Adrenal gland (tissue), 5 donors: ENCODE data around the gene TTC8.

Source experiments
- CTCF ChIP-seq, 6 experiments: fragments of 450-650 bp in 4 of 6; fragments of 200-600 bp in 2 of 6; sonication (generic) in 1 of 6; IDR thresholded peaks; 1 replicate in 5 of 6; 2 replicates in 1 of 6; pipeline versions ENCODE4 v1.5.1 to v1.8.0; 2016 to 2021; ENCODE audit warnings: antibody characterized with exemption in 6 of 6, mild to moderate bottlenecking in 2 of 6, moderate library complexity in 1 of 6
- POLR2A ChIP-seq, 2 donors: fragments of 450-650 bp; IDR thresholded peaks; one replicate each; pipeline ENCODE4 v1.6.1; 2017; ENCODE audit warnings: antibody characterized with exemption in 2 of 2, mild to moderate bottlenecking in 2 of 2, moderate library complexity in 1 of 2
- donor health status: DM: no; HTN: no; CAD: no.

- TF ChIP-seq CTCF (IDR thresholded peaks at IDR 0.05) (no peak), POLR2A (IDR thresholded peaks at IDR 0.05) (no peak)
Observed at GRCh38 chr14:88790501-88791251, 33.8 kb upstream of the TTC8 start.
